Stimulated activated naive CD4-positive, alpha-beta T cell treated with Interleukin-2 at 50 U/mL for 16 hours (primary cell): ENCODE measurements around the gene TTC12.

Source experiments
- DNase-seq: peaks from one replicate; lab custom pipeline; 2025; lab: John Stamatoyannopoulos, UW

TTC12 gene

DNA sequence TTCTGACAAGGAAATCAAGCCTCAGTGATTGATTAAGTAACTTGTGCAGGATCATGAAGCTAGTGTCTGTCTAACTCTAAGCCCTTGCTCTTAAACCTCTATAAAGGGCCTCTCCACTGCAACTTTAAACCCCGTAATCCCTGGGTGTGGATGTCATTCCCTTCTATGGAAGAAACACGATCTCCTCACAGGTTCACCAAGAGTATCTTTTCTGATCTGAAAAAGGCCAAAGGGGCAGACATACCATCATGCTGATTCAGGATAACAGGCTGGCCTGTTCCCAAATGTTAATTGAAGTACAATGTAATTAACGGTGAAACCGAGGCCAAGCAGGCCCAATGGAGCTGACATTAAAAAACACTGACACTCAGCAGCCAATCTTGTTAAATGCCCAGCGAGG lies 17.1 kb downstream of the TTC12 start:
- DNase-seq: no peak

DNA sequence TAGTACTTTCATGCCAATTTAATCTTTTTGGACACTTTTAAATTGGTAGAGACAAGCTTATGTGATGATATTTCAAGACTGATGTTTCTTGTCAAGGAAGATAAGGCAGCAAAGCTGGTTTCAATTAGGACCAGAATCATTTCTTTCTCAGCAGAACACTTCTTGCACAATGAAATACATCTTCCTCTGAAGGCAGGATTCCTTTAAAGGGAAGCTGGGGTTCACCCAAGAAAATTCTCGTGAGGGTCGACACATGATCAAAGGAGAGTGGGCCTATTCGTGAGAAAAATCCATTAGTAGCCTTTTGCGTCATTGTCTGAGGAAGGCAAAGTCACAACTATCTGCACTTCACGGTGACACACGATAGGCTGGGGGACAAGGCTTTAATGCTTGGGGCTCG lies 17.6 kb downstream of the TTC12 start:
- no peak for DNase-seq

DNA sequence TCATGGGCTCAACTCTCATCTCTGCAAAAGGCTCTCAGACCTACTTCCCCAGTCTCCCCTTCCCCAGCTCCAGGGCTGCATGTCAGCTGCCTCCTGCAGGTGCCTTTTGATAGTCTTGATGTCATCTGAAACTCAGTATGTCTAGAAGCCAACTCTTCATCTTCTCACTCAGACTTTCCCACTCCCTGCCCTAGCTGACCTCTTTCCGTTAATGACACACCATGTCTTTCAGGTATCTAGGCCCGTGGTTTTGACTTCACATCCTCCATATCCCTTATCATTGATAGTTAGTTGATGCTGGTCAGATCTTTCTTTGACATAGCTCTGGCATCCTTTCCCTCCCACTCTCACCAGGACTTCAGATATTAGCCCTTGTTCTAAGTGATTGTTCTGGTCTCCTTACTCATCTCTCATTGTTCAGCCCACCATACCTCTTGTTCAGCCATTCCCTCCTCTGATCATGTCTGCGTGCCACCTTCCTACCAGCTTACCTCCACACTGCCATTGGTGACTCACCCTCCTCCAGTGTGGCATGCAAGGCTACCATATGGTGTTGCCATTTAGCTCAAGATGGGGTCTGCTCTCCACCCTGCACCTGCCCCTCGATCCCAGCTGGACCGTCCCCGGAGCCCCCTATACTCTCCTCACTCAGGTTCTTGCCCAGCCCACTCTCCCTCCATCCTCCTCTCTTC lies 18.4 kb downstream of the TTC12 start:
- DNase-seq: no peak

DNA sequence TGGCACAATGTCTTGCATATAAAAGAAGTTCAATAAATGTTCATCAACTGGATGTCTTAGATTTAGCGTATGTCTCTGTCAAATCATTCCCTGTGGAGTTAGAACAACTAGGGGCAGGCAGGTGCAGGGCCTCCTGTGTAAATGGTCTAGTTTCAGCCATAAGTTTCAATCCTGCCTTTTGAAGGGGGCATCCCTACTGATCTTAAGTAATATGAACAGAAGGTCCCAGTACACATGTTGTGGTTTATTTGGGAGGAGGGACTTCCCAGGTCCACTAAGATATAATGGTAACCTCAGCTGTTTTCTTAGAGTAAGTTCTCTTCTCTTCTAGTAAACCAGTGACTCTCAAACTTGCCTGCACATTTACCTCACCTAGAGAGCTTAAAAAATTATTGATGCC lies 19.8 kb downstream of the TTC12 start:
- DNase-seq: no peak

DNA sequence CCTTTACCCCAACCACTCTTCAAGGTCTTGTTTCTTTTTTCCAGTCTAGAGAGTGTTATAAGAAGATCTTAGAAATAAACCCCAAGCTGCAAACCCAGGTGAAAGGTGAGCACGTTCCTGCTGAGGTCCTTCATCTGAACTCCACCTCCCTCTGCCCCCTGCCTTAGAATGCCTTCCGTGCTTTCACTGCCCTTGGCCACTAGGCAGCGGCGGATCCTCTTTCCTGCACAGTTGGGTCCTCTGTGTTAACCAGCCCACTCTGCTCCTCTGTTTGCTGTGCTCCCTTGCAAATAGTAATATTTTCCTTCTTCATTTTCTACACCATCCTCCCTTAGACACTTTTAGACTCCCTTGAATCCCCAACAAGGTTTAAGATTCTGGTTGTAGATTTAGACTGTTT lies 24.3 kb downstream of the TTC12 start:
- no peak for DNase-seq

DNA sequence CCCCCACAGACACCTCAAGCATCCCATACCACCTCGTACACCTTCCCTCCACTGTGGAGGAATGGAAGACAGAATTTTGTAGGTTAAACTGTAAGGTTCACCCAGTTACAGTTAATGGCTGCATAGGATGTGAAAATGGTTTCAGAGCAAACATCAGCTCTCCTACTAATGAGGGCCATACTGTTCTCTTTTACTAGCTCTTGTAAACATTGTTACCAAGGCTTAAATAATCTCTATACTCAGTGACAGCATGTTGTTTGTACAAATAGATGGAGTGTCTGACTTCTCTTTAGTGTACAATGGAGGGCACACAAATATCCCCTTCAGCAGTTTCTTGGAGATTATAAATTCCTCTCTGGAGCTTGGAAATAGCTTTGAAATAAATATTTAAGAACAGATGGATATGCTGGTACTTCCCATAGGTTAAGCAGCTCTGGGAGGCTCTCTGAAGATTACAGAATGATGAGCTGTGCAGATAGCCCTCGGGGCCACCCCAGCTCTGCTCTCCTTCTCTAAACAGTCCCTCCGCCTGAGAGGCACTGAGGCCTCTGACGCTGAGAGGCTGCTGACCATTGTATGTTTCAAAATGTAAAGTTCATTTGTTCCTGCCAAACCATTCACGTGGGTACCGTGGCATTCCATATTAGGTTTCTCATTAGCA lies 25.7 kb downstream of the TTC12 start:
- no peak for DNase-seq

DNA sequence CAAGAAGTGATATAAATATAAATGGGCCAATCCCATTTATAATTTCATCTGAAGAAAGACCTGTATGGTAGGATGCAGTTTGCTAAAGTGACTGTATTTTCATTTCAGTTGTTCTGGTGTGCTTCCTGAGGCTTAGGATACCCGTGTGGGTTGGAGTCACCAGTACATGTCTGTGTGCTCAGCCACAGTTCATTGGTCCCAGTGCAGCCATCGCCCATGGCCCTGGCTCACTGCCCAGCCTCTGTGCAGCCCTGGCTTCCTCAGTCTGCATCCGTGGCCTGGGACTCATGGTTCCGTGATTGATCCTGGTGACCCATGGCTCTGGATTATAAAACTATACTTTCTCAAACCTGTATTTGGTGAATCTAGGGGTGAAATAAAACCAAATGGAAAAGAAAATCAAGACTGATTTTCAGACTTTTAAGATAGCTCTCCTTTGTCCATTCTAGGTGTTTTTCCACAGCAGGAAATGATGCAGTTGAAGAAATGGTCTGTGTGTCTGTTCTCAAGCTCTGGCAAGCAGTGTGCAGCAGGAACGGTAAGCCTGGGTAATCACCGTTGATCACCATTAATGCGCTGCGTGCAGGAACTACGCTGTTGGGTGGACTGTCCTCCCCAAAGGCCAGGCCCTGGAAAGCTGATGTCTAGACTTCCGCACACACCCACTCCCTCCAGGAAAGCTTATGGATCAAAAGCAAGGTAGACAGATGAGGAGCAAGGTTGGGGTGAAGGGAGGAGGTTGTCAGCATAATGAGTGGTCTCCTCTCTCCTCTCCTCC lies 27.2 kb downstream of the TTC12 start:
- no peak for DNase-seq

DNA sequence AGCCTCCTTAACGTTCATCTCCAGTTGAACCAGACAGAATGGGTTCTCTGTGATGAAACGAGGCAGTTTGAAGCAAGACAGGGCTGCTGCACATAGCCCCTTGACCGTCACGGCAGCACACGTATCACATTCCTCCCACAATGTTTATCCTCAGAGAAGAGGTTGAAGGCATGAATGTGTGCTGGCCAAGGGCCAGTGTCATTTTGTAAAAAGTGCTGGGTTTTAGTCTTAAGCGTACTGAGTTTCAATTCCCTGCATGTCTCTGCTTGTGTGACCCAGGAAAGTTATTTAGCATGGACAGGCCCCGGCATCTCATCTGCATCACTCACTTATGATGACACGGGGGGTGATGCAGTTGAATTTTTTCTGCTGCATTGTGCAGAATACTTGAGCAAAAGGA lies 31.6 kb downstream of the TTC12 start:
- no peak for DNase-seq

DNA sequence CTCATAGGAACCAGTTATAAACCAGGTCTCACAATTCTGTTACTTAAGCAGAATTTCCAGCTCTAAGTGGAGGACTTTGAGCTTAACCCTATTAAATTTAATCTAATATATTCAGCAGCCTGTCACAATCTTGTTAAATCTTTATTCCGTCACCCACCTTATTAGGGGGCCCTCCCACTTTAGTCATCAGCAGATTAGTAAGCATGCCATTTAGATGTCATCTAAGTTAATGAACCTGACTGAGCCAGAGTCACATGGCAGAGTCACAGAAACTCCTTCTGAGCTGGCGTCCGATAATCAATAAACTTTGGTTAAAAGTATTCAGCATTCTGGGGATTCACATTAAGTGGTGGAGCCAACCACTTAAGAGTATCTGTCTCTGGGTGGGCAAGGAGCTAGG lies 35.1 kb downstream of the TTC12 start:
- DNase-seq: no peak

DNA sequence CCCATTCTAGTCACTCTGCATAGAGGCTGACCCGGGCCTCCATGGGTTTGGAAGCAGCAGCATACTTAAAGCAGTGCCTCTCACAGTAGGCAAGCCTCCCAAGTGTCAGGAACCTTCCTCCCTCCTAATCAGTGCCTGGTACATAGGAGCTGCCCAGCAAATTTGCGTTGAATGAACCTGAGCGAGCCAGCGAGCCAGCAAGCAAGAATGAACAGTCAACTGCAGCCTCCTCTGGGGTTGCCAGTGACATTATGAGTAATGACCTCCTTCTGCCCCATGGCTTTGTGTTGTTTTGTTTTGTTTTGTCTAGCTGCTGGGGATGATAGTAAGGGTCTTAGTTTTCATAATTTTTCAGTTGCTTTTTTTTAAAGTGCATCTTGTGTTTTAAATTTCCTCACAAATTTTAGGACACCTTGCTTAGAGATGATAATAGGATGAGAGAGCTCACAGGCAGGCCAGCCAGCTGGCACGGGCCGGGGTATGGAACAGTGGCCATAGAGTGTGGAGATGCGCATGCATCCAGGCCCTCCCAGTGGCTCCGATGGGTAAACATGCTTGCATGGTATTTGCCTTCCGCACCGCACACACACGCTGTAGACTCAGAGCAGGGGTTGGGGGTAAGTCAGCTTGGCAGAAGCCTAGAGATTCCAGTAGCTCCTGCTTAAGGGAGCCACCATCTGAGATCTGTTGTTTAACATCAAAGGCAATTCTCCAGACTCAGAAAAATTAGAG lies 36.1 kb downstream of the TTC12 start:
- DNase-seq: no peak

DNA sequence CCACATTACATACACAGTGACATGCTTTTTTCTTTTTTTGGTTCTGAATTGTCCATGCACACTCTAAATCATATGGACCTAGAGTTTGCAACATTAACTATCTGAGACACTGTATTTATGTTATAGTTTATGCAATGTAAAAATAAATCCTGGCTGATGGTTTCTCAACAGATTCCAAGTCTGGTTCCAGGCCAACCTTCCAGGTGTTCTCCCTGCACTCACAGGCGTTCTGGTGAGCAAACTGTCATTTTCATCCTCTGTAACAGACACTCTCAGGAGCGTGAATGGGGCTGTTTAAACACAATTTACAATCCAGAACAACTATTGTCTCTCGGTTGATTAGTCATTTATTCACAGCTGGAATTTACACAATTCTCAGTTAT lies 36.7 kb downstream of the TTC12 start:
- DNase-seq: no peak

DNA sequence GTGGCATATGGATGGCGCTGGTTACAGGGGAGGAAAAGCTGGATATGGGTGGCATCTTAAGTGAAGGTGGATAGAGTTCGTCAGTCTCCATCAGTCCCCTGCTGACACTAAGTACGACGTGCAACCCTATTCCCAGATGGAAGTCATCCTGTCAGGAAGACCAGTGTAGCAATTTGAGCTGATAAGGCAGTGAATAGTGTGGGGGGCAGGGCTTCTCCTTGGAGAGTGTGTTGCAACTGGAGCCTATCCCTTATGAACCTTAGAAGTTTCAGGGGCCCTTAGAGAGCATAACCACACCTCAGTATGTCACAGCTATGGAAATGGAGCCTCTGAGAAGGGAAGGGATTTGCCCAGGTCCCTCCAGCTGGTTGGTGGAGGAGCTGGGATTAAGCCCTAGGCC lies 37.1 kb downstream of the TTC12 start:
- DNase-seq: no peak

DNA sequence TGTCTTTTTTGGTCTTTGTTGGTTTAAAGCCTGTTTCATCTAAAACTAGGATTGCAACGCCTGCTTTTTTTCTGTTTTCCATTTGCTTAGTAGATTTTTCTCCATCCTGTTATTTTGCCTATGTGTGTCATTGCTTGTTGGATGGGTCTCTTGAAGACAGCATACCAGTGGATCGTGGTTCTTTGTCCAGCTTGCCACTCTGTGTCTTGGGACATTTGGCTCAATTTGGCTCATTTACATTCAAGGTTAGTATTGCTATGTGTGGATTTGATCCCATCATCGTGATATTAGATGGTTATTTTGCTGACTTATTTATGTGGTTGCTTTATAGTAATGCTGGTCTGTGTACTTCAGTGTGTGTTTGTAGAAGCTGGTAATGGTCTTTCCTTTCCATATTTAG lies 41.8 kb downstream of the TTC12 start:
- no peak for DNase-seq

DNA sequence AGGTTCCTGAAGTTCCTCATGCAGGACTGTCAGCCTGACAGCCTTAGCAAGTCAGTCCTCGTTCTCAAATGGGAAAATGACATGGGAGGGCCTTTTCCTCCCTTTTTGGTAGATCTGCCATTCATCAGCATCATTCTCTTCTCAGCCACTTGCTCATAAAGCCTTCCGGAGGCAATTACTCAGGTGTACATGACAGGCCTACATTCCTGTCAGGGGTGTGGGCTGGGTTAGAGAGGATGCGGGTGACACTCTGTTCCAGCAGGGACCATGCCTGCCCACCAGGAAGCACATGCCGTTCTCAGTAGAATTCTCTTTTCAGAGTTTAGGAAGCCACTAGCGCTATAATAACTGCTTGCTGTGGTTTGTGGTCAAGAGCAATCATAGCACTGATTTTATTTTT lies 49.0 kb downstream of the TTC12 start:
- DNase-seq: no peak

DNA sequence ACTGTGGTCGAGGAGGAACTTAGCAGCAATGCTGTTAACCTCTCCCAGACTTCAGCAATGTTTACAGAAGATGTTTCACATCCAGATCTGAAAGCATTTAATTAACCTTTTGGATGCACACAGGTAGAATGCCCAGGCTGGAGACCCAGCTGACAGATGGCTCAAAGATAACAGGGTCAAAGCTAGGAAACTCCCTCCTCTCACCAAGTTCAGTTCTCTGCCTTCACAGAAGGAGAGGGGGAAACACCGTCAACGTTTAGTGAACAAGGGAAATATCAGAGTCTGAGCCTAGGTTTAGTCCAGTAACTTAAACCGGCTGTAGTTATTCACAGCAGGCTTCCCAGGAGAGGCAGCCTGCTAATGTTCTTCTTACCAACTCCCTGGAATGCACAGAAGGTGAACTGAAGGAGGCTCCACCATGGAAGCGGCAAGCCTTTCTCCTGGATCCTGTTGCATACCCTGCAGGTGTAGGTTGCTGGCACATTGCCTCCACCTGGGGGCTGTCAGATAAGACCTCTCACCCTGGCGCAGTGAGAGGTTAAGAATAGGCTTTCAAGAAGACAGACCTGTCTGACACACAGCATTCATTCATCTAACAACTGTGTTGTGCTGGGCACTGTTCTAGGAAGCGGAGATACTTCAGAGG lies 49.7 kb downstream of the TTC12 start:
- DNase-seq: no peak

DNA sequence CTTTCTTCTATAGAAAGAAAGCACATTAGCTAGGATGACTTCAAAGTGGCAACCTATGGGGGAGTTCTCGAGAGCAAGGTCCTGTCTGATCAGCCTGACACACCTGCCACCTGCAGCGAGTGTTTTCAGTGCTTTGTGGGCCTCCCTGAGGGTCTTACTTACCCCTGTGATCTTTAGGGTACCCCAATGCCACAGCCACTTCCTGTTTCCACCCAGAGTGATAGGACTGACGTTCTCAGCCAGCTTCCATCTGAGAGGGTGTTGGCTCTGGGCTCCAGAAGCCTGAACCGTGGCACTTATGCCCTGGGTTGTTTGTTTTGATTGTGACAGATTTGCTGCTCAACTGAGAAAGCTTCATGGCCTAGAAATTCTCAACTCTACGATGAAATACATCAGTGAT lies 51.5 kb downstream of the TTC12 start:
- peak; percentile 1 for DNase-seq

DNA sequence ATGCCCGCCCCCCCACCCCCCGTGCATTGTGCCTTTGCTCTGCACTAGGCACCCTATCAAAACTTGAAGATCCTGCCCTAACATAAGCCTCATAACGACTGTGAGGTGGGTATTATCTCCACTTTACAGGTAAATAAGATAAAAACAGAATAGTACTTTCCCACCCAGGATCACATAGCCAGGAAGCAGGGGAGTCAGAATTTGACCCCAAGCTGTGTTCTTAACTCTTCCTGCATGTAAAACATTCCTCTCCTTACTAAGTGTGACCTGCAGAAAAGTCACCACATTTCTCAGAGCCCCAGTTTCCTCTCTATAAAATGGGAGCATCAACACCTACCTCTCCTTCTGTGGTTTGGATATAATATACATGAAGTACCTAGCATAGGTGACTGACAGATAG lies 55.0 kb downstream of the TTC12 start:
- DNase-seq: no peak

DNA sequence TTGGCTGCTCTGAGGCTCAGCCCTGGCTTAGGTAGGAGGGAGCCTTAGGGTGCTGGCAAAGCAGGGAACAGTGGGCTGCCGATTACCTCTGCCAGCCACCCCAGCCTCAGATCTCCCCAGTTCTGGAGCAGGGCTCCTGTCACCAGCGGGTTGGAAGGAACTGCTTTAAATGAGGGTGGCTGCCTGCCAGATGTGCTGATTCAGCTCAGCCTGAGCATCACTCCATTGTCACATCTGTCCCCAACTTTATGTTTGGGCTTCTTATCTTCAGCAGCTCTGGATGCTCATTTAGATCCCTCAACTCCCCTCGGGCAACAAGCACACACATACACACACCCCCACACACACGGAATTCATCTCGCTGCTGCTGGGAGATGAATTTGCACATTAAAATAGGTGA lies 56.3 kb downstream of the TTC12 start:
- no peak for DNase-seq

DNA sequence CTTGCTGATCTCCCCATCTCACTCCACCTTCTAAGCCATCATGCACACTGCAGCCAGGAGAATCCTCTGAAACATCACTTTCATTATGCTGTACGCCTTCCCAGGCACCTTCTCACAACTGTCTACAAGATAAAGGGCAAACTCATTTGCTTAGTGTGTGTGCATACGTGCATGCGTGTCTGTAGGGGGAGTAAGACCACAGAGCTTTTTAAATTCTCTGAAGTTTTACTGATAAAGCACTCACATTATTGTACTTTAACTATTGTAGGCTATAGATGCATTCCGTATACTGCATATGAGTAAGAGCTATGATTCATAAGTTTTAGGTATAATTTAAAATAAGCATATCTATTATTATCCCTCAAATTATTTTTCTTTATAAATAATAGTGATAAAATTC lies 57.9 kb downstream of the TTC12 start:
- DNase-seq: no peak

DNA sequence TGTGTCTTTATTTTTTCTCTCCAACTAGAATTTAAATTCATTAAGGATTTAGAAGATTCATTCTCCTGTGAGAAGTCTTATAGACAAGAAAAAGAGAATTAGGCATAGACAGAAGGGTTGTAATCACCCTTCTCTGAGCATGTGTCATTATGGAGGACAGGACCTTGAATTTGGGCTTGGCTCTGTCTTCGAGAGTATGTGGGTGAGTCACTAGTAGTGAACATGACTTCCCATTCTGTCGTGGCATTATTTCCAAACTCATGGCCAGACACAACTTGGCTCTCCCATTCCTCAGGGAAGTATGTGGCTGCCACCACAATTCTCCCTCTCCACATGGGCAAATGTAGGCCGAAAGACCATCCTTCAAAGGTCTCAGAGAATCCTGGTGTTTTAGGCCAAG lies 58.9 kb downstream of the TTC12 start:
- no peak for DNase-seq

DNA sequence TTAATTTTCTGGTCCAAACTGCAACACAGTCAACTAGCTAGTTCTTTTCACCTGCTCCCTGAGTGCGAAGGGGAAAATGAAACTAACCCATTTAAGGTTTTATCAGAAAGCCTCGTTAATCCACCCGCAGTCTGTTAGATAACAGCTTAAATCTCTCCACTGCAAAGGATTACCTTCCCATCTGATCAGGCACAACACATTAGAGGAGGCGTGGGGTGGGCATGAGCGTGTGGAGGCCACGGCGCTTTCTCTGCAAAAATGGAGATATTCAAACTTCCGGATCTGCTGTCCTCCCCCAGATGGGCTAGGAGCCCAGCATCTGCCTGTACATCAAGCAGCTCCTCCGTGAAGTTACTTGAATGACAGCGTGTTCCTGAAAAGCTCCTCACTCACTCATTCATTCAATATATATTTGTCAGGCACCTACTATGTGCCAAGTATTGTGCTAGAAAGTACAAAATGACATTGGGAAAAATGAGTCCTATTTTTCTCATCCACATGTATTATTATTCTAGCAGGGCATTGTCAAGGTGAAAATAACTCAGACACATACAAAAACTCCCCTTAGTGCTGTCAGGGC lies 59.7 kb downstream of the TTC12 start:
- no peak for DNase-seq

DNA sequence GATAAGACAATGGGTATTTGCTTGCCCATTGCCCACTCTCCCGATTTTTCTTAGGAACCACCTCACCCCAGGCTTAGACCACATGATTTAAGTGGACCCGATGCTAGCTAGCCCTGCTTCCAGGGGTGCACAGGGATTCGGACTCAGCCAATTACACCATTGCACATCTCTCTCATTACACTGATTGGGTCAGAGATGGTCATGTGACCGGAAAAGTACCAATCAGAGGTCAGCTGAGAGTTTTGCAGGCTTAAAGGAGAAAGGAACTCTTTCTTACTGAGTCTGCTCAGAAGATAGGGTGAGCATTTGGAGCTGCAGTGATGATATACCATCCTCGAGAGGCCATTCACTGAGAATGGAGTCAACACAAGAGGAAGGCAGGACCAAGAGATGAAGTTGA lies 61.0 kb downstream of the TTC12 start:
- no peak for DNase-seq
